HG03521 (cell line): ENCODE results near the gene HECA.
A peak's percentile ranks its signal among the peaks of the same experiment; 100 is the strongest.

ENCODE experiments used
- ATAC-seq: cut with Tn5 transposase; IDR thresholded peaks from one replicate; pipeline ENCODE4 v1.9.1; 2021; ENCODE audit warnings: mild to moderate bottlenecking, moderate library complexity; ENCODE audit not compliant: unreplicated experiment

HECA gene

GRCh38 chr6:139159016-139159415 is 24.1 kb downstream of the HECA start:
- no peak for ATAC-seq

- no peak for ATAC-seq
Measured at GRCh38 chr6:139161169-139161568, 26.3 kb downstream of the HECA start.

- peak; percentile 94 for ATAC-seq
Measured at GRCh38 chr6:139161817-139162284, 27.0 kb downstream of the HECA start.

- ATAC-seq, result no peak
Measured at GRCh38 chr6:139164001-139164400, 29.1 kb downstream of the HECA start.

GRCh38 chr6:139165324-139165723 is 30.4 kb downstream of the HECA start:
- ATAC-seq, result no peak

GRCh38 chr6:139166238-139166955 is 31.5 kb downstream of the HECA start:
- no peak for ATAC-seq

- no peak for ATAC-seq
Measured at GRCh38 chr6:139166956-139167313, 32.1 kb downstream of the HECA start.

GRCh38 chr6:139172151-139172550 is 37.3 kb downstream of the HECA start:
- ATAC-seq, result no peak

- ATAC-seq, result peak; percentile 55
Measured at GRCh38 chr6:139172567-139172966, 37.7 kb downstream of the HECA start.

- ATAC-seq, result no peak
Measured at GRCh38 chr6:139173172-139173571, 38.3 kb downstream of the HECA start.

GRCh38 chr6:139173822-139174221 is 38.9 kb downstream of the HECA start:
- ATAC-seq, result no peak

- ATAC-seq, result no peak
Measured at GRCh38 chr6:139174961-139175360, 40.1 kb downstream of the HECA start.

GRCh38 chr6:139175389-139175948 is 40.6 kb downstream of the HECA start:
- no peak for ATAC-seq

GRCh38 chr6:139181236-139181635 is 46.4 kb downstream of the HECA start:
- ATAC-seq, result no peak

GRCh38 chr6:139184047-139184446 is 49.2 kb downstream of the HECA start:
- no peak for ATAC-seq

GRCh38 chr6:139184459-139184858 is 49.6 kb downstream of the HECA start:
- ATAC-seq, result no peak

- ATAC-seq, result no peak
Measured at GRCh38 chr6:139186242-139186641, 51.4 kb downstream of the HECA start.

GRCh38 chr6:139186692-139187091 is 51.8 kb downstream of the HECA start:
- ATAC-seq, result no peak

GRCh38 chr6:139187489-139187888 is 52.6 kb downstream of the HECA start:
- no peak for ATAC-seq

GRCh38 chr6:139189665-139190064 is 54.8 kb downstream of the HECA start:
- ATAC-seq, result no peak

- ATAC-seq, result no peak
Measured at GRCh38 chr6:139194740-139195139, 59.9 kb downstream of the HECA start.

GRCh38 chr6:139198529-139199288 is 63.8 kb downstream of the HECA start:
- no peak for ATAC-seq
